Activated CD8-positive, alpha-beta memory T cell treated with anti-CD3 and anti-CD28 coated beads, Interleukin-2, amount 50 U/mL, for 1 hour (primary cell): ENCODE results near the gene SLAMF6.
"Not testable (repeated sequence)": the region's sequence is repeated elsewhere in the genome, so short reads cannot be mapped to it uniquely, and the experiment has no call there.

Experiments
- DNase-seq: peaks from one replicate; pipeline ENCODE4 v3.0.0-alpha.2; 2020; ENCODE audit errors: extremely low read depth

SLAMF6 gene

GRCh38 chr1:160522622-160523345 is at the start of gene SLAMF6:
SLAMF6 (minus strand) TSS chr1:160523255; CDS start chr1:160523192, 63 bp downstream.
- no peak for DNase-seq

- DNase-seq = no peak
These were observed 47.8 kb upstream of the SLAMF6 start for GRCh38 chr1:160570840-160571239.

GRCh38 chr1:160569806-160570205 is 46.8 kb upstream of the SLAMF6 start:
- no peak for DNase-seq

GRCh38 chr1:160567858-160568682 is 45.0 kb upstream of the SLAMF6 start:
- peak; percentile 67 for DNase-seq

- no peak for DNase-seq
These were observed 44.3 kb upstream of the SLAMF6 start for GRCh38 chr1:160567341-160567740.

- no peak for DNase-seq
These were observed 42.5 kb upstream of the SLAMF6 start for GRCh38 chr1:160565564-160565963.

- not testable (repeated sequence) for DNase-seq
These were observed 40.2 kb upstream of the SLAMF6 start for GRCh38 chr1:160563230-160563629.

GRCh38 chr1:160562745-160563144 is 39.7 kb upstream of the SLAMF6 start:
- DNase-seq = not testable (repeated sequence)

GRCh38 chr1:160560806-160561205 is 37.8 kb upstream of the SLAMF6 start:
- no peak for DNase-seq

GRCh38 chr1:160560045-160560705 is 37.1 kb upstream of the SLAMF6 start:
- DNase-seq = no peak

- not testable (repeated sequence) for DNase-seq
These were observed 36.4 kb upstream of the SLAMF6 start for GRCh38 chr1:160559437-160559836.

- DNase-seq = no peak
These were observed 35.8 kb upstream of the SLAMF6 start for GRCh38 chr1:160558660-160559380.

GRCh38 chr1:160553778-160554177 is 30.7 kb upstream of the SLAMF6 start:
- no peak for DNase-seq

GRCh38 chr1:160552425-160552824 is 29.4 kb upstream of the SLAMF6 start:
- DNase-seq = no peak

GRCh38 chr1:160550572-160551034 is 27.5 kb upstream of the SLAMF6 start:
- DNase-seq = no peak

- DNase-seq = no peak
These were observed 26.6 kb upstream of the SLAMF6 start for GRCh38 chr1:160549665-160550006.

GRCh38 chr1:160548960-160549664 is 26.1 kb upstream of the SLAMF6 start:
- no peak for DNase-seq

- DNase-seq = no peak
These were observed 25.1 kb upstream of the SLAMF6 start for GRCh38 chr1:160548183-160548582.

GRCh38 chr1:160547422-160547821 is 24.4 kb upstream of the SLAMF6 start:
- no peak for DNase-seq

GRCh38 chr1:160546942-160547341 is 23.9 kb upstream of the SLAMF6 start:
- DNase-seq = no peak

GRCh38 chr1:160544647-160545046 is 21.6 kb upstream of the SLAMF6 start:
- DNase-seq = no peak
